Sigmoid colon (tissue), 4 donors: ENCODE data around the gene CDS1.

Source experiments
- CTCF ChIP-seq, 4 experiments: fragments of 450-650 bp in 3 of 4; fragments of 200-600 bp in 1 of 4; IDR thresholded peaks; one replicate each; pipeline ENCODE4 v1.5.1; 2016 to 2019; ENCODE audit warnings: antibody characterized with exemption in 4 of 4, mild to moderate bottlenecking in 3 of 4, moderate library complexity in 2 of 4
- EP300 ChIP-seq, 4 donors: sonication (generic); formaldehyde crosslinking; IDR thresholded peaks; one replicate each; pipeline ENCODE4 v1.6.1; 2017; ENCODE audit warnings: antibody characterized with exemption in 4 of 4
- POLR2A ChIP-seq, 2 donors: fragments of 450-650 bp; IDR thresholded peaks; one replicate each; pipeline ENCODE4 v1.6.1; 2016; ENCODE audit warnings: antibody characterized with exemption in 2 of 2, mild to moderate bottlenecking in 2 of 2, moderate library complexity in 2 of 2
- POLR2AphosphoS5 ChIP-seq, 4 donors: sonication (generic); formaldehyde crosslinking; IDR thresholded peaks; one replicate each; pipeline ENCODE4 v1.6.1; 2017; ENCODE audit warnings: antibody characterized with exemption in 4 of 4

- TF ChIP-seq POLR2A (IDR thresholded peaks at IDR 0.05) (no peak), POLR2AphosphoS5 (IDR thresholded peaks at IDR 0.05) (no peak), EP300 (IDR thresholded peaks at IDR 0.05) (no peak), CTCF (IDR thresholded peaks at IDR 0.05) (no peak)
Observed at GRCh38 chr4:84681486-84682274, 98.8 kb downstream of the CDS1 start.
